Body of pancreas (tissue), 4 donors: ENCODE measurements around the gene USP47.
A peak's percentile ranks its signal among the peaks of the same experiment; 100 is the strongest.

ENCODE experiments used
- CTCF ChIP-seq, 7 experiments: fragments of 450-650 bp in 4 of 7; fragments of 200-600 bp in 3 of 7; sonication (generic) in 3 of 7; IDR thresholded peaks; one replicate each; pipeline ENCODE4 v1.5.1; 2016 to 2019; ENCODE audit warnings: antibody characterized with exemption in 7 of 7
- POLR2A ChIP-seq, 3 donors: fragments of 450-650 bp; IDR thresholded peaks; one replicate each; pipeline ENCODE4 v1.6.1; 2016; ENCODE audit warnings: antibody characterized with exemption in 3 of 3, mild to moderate bottlenecking in 2 of 3

GRCh38 chr11:11876458-11876857, 34.7 kb downstream of the USP47 start:
- TF ChIP-seq CTCF (IDR thresholded peaks at IDR 0.05) (peak in 3 of 7 experiments; percentile 14 to 23 (median 22)), POLR2A (IDR thresholded peaks at IDR 0.05) (no peak)
